ENCODE measurements around the gene RSF1. TPM values are rescaled to one million over a fixed set of nuclear protein-coding genes. Genes with fewer than 3 reads are reported as not detected.
"Not testable (repeated sequence)": the region's sequence is repeated elsewhere in the genome, so short reads cannot be mapped to it uniquely, and the experiment has no call there.

The RSF1 gene, protein sequence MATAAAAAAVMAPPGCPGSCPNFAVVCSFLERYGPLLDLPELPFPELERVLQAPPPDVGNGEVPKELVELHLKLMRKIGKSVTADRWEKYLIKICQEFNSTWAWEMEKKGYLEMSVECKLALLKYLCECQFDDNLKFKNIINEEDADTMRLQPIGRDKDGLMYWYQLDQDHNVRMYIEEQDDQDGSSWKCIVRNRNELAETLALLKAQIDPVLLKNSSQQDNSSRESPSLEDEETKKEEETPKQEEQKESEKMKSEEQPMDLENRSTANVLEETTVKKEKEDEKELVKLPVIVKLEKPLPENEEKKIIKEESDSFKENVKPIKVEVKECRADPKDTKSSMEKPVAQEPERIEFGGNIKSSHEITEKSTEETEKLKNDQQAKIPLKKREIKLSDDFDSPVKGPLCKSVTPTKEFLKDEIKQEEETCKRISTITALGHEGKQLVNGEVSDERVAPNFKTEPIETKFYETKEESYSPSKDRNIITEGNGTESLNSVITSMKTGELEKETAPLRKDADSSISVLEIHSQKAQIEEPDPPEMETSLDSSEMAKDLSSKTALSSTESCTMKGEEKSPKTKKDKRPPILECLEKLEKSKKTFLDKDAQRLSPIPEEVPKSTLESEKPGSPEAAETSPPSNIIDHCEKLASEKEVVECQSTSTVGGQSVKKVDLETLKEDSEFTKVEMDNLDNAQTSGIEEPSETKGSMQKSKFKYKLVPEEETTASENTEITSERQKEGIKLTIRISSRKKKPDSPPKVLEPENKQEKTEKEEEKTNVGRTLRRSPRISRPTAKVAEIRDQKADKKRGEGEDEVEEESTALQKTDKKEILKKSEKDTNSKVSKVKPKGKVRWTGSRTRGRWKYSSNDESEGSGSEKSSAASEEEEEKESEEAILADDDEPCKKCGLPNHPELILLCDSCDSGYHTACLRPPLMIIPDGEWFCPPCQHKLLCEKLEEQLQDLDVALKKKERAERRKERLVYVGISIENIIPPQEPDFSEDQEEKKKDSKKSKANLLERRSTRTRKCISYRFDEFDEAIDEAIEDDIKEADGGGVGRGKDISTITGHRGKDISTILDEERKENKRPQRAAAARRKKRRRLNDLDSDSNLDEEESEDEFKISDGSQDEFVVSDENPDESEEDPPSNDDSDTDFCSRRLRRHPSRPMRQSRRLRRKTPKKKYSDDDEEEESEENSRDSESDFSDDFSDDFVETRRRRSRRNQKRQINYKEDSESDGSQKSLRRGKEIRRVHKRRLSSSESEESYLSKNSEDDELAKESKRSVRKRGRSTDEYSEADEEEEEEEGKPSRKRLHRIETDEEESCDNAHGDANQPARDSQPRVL (N-terminal part only)
- polyA plus RNA-seq (ENCODE audit: insufficient read length in 3 of 3), result 10 to 100 TPM; 70.5 to 82.8 (median 74.2) TPM

DNA sequence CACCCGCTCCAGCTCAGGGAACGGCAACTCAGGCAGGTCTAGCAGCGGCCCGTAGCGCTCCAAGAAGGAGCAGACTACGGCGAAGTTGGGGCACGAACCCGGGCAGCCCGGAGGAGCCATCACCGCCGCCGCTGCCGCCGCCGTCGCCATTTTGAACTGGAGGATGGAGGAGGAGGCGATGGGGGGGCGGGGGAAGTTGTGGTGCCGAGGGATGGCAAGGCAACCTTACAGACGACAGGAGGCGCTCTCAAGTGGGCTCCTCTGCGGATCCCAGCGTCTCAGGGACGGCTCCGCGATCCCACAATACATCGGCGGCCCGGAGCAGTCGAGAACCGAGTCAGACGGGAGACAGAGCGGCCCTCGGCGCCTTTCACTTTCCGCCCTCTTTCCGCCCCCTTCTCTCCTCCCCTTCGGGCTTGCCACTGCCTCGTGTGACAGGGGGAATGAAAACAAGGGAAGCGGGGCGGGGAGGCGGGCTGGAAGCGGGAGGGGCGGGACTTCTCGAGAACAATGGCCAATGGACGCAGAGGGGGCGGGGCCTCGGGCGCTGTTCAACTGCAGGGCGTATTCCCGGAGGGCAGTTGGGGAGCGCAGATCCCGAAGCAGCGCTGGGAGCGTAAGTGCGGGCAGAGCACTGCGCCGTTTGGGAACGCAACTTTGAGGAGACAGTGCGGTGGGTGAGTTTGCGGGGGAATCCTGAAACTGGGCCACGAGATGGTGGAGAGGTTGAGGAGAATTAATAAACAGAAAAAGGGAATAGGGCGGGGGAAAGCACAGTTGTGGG is at the start of gene RSF1, which contains the start of gene AAMDC:
RSF1 (minus strand) TSS at position 158 of the 784 bp plus-strand sequence; CDS start at position 150, 8 bp downstream.
AAMDC (plus strand) TSS at position 580 of the 784 bp plus-strand sequence. CDS start 21,353 bp downstream, outside the sequence.
- DNase-seq (ENCODE audit: low read depth in 3 of 3, low spot score in 2 of 3), result peak; percentile 93 to 98 (median 96)

DNA sequence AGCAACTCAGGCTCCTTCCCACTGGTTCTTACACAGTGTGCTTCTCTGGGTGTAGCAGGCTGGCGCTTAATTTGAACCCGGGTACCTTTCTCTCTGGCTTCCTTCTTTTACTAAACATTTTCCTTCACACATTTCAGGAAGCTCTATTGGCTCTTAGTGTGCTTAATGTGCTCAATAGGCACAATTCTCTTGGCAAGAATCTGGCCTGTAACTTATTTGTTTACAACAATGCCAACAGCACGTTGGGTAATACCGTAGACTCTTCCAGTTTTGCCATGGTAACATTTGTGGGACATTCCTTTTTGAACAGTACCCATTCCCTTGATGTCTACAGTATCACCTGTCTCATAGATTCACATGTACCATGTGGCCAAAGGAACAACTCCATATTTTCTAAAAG is 48.2 kb upstream of the RSF1 start:
- DNase-seq (ENCODE audit: low read depth in 3 of 3, low spot score in 2 of 3), result no peak

DNA sequence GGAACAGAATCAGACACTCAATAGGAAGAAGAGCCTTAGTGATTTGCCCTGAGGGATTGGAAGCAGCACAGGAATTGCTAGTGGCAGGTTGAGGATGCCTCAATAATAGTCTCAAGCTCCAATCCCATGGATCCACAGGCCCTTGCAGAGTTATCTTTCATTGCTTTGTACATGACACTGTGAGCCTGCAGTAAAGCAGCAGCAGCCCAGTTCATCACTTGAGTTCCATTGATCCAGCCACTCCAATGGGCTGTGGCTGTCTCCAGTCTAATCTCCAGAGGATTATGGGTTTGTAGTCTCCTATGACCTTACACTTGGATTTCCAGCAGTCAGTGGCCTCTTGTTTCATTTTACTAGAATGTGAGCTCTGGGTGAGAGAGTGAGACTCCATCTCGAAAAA is 45.8 kb upstream of the RSF1 start:
- no peak for DNase-seq (ENCODE audit: low read depth in 3 of 3, low spot score in 2 of 3)

DNA sequence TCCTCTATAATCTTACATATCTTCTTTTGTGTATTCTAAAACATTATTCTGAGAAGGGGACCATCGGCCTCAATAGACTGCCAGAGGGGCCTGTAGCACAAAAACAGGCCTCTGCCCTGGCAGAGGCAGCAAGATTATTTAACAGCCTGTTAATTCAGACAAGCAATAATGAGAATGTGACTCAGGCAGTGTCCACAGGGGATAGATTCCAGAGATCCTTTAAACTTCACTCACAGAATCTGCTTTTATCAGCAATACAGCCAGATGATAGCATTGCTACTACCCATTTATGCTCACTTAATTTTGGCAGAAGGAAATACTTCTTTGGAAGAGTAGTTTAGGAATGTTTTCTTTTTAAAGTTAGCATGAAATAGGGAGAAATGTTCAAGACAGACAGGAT is 45.3 kb upstream of the RSF1 start:
- DNase-seq (ENCODE audit: low read depth in 3 of 3, low spot score in 2 of 3), result no peak

DNA sequence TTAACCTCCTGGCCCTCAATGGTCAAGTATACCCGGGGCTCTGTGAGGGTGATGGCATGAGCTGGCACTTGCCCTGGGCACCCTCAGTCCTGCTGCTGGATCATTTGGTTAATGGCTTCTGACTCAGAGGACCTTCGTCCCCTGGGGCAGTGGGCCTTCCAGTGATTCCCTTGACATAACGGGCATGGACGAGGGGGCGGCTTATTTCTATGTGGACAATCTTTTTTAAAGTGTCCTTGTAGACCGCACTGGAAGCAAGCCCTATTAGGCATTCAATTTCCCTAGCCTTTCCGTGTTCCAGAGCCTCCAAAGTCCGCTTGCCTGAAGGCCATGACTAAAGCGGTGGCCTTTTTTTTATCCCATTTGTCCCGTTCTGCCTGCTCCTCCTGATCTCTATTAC is 40.9 kb upstream of the RSF1 start:
- DNase-seq (ENCODE audit: low read depth in 3 of 3, low spot score in 2 of 3), result not testable (repeated sequence)

DNA sequence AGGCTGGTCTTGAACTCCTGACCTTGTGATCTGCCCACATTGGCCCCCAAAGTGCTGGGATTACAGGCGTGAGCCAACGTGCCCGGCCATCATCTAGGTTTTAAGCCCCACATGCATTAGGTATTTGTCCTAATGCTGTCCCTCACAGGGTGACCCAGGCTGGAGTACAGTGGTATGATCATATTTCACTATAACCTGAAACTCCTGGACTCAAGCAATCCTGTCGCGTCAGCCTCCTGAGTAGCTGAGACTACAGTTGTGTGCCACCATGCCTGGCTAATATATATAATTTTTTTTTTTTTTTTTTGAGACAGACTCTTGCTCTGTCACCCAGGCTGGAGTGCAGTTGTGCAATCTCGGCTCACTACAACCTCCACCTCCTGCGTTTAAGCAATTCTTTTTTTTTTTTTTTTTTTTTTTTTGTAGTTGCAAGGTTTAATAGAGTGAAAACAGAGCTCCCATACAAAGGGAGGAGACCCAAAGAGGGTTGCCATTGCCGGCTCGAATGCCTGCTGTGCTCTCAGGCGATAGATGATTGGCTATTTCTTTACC is 37.5 kb upstream of the RSF1 start:
- DNase-seq (ENCODE audit: low read depth in 3 of 3, low spot score in 2 of 3), result not testable (repeated sequence)

DNA sequence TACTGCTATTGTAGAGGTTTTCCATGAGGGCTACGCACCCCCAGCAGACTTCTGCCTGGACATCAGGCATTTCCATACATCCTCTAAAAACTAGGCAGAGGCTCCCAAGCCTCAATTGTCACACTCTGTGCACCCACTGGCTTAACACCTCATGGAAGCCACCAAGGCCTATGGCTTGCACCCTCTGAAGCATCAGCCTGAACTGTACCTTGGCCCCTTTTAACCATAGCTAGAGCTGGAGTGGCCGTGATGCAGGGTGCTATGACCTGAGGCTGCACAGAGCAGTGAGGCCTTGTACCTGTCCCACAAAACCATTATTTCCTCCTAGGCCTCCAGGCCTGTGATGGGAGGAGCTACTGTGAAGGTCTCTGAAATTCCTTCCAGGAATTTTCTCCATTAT is 34.3 kb upstream of the RSF1 start:
- DNase-seq (ENCODE audit: low read depth in 3 of 3, low spot score in 2 of 3), result no peak

DNA sequence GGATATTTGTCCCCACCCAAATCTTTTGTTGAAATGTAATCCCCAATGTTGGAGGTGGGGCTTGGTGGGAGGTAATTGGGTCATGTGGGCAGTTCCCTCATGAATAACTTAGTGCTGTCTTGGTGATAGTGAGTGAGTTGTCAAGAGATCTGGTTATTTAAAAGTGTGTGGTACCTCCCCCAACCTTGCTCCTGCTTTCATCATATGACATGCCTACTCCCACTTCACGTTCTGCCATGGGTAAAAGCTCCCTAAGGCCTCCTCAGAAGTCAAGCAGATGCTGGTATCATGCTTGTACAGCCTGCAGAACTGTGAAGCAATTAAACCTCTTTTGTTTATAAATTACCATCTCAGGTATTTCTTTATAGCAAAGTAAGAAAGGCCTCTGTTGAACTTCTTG is 31.0 kb upstream of the RSF1 start:
- DNase-seq (ENCODE audit: low read depth in 3 of 3, low spot score in 2 of 3), result no peak

DNA sequence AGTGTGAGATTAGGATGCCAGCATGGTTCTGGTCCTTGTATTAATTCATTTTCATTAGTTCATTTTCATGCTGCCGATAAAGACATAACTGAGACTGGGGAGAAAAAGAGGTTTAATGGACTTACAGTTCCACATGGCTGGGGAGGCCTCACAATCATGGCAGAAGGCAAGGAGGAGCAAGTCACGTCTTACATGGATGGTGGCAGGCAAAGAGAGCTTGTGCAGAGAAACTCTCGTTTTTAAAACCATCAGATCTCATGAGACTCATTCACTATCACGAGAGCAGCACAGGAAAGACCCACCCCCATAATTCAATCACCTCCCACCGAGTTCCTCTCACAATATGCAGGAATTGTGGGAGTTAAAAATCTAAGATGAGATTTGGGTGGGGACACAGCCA is 23.2 kb upstream of the RSF1 start:
- DNase-seq (ENCODE audit: low read depth in 3 of 3, low spot score in 2 of 3), result not testable (repeated sequence)

DNA sequence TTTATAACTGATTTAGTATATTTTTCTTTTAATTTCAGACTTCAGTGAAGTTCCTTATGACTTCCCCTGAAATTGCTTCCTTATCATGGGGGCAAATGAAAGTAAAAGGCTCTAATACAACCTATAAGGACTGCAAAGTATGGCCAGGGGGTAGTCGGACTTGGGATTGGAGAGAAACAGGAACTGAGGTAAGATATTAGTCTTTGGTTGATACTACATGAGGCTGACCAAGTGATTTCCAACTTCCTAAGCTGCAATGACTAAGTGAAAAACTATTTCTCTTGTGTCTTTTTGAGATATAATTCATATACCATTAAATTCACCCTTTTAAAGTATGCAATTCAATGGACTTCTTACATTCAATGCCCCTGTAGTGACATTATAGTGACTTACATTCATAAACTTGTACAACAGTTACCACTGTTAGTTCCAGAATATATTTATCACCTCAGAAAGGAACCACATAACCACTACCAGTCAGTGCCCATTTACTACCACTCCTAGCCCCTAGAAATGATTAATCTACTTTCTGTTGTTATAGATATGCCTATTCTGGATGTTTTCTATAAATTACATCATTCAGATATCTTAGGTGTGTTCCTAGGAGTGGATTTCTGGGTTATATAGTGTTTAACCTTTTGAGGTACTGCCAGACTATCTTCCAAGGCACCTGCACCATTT is 22.1 kb upstream of the RSF1 start:
- no peak for DNase-seq (ENCODE audit: low read depth in 3 of 3, low spot score in 2 of 3)

DNA sequence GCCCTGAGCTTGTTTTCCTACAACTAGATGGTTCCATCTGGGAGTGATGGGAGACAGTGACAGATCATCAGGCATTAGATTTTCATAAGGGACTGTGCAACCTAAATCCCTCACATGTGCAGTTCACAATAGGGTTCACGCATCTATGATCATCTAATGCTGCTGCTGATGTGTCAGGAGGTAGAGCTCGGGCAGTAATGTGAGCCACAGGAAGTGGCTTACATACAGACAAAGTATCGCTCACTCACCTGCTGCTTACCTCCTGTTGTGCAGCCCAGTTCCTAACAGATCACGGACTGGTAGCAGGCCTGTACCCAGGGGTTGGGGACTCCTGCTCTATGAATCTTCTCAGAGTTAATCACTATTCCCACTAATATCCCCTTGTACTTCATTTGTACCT is 12.8 kb upstream of the RSF1 start:
- DNase-seq (ENCODE audit: low read depth in 3 of 3, low spot score in 2 of 3), result no peak

DNA sequence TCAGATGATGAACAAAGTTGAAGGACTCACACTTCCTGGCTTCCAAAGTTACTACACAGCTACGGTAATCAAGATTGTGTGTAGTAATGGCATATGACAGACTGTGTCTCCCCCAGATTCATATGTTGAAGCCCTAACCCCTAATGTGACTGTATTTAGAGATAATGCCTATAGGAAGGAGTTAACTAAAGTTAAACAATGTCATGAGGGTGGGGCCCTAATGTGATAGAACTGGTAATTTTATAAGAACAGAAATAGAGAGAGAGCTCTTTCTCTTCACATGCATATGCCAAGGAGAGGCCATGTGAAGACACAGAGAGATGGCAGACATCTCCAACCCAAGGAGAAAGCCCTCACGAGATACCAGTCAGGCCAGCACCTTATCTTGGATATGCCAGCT is 8.4 kb upstream of the RSF1 start:
- no peak for DNase-seq (ENCODE audit: low read depth in 3 of 3, low spot score in 2 of 3)

DNA sequence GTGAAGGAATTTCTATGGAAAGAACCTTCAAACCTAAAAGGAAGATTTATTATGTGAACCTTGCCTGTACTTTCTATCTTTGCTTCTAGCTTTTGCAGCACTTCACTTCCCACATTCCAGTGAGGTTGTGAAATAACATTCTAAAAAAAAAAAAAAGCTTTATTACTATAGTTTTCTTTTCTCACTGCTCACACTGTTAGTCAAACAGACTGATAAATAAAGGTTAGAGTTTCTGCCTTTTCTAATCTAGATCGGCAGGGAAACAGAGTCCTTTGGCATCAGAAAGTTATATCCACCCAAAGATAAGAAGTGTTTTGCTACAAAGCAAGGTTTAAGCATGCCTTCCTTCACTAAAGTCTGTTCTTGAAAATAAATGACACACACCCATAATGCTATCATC is 3.3 kb upstream of the RSF1 start:
- DNase-seq (ENCODE audit: low read depth in 3 of 3, low spot score in 2 of 3), result peak in 1 of 3 donors; percentile 13

DNA sequence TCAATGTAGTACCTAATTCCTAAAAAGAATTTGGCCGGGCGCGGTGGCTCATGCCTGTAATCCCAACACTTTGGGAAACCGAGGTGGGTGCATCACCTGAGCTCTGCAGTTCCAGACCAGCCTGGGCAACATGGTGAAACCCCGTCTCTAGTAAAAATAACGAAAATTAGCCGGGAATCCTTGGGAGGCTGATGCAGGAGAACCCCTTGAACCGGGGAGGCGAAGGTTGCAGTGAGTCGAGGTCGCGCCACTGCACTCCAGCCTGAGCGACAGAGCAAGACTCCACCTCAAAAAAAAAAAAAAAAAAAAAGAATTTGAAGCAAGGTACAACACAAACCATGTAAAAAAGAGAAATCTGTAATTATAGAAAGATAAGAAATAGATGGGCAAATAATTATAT is 1.6 kb upstream of the RSF1 start:
- not testable (repeated sequence) for DNase-seq (ENCODE audit: low read depth in 3 of 3, low spot score in 2 of 3)

DNA sequence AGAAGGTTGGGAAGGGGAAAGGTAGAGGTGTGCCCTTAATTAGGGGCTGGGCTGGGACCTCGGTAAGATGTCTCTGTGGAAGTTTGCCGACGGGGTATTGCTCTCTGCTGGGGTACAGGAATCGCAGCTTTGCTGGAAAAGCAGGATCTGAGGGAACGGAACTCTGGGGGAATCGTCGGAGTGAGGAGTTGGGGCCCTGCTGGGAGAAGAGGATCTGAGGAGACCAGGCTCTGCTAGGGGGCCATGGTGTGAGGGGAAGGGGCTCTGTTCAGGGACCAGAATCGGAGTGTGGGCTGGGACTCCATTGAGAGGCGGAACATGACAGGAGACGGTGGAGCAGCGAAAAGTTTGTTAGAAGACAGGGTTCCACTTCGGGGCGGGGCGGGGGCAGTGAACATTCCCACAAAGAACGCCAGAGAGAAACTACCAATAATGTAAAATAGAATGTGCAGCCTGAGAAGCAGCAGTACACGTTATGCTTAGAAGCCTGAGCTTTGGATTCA is 878 bp upstream of the RSF1 start:
- peak in 2 of 3 donors; percentile 21 to 30 for DNase-seq (ENCODE audit: low read depth in 3 of 3, low spot score in 2 of 3)

DNA sequence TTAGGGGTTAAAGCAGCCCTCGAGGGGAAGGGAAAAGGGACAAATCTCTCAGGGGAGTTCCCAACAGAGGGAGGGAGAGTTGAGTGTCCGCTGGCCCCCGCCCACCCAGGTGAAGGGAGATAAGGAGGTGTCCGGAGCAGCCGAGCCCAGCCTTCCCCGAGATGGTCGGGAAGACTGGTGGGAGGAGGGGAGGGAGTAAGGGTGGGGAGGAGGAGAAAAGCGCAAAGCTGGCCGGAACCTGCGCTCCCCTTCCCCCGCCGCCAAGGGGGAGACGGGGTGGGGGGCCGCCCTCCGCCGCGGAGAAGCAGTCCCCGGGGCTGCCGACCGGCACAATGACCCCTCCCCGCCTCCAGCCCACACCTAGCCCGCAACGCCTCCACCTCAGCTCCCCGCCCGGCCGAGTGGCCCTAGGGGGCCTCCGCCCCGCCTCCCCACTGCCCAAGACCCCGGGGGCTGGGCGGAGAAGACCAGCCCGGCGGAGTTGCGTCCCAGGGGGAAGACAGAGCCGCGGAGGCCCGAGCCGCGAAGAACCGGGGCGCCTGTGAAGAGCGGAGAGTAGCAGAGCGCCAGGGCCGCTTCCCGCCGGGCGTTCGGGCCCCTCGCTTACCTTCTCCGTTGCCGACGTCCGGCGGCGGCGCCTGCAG is 479 bp downstream of the RSF1 start:
- peak in 2 of 3 donors; percentile 25 to 43 for DNase-seq (ENCODE audit: low read depth in 3 of 3, low spot score in 2 of 3)

DNA sequence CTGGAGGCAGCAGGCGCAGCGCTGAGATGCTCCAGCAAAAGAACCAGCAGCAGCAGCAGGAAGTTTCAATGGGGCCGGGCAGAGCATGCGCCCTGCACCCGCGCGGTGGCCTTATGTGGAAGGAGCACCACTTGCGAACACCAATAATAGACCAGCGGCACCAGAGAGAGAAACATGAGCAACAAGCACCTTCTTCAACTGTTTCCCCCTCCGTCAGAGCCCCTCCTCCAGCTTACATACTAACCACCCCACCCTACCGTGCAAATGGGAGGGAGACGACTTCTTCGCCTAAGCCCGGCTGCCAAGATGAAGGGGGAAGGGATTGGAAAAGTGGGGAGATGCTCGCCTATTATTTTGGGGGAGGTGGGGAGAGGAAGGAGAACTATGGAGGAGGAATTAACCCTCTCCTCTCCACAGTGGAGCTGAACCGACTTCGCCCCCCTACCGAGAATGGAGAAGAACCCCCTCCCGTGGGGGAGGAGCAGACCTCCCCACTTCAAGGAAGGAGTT is 1.1 kb downstream of the RSF1 start:
- peak; percentile 50 to 67 (median 67) for DNase-seq (ENCODE audit: low read depth in 3 of 3, low spot score in 2 of 3)

DNA sequence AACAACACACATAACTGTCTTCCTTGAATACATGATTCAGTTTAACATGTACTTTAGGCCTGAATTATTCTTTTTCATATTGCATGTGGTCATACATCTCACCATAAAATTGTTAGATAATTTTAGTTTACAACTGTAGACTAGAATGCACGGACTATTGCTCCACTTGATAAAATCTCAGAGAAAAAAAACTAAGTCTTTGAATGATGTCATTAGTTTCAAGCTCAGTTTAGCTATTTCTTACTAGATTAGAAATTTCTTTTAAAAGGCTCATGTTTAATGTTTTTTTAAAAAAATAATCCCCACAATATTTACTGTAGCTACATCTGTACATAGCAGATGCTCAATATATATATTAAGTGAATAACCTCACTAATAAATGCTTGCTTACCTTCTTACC is 5.1 kb downstream of the RSF1 start:
- no peak for DNase-seq (ENCODE audit: low read depth in 3 of 3, low spot score in 2 of 3)

Measured in right renal cortex interstitium (tissue), 3 donors.